Measurements from ENCODE around the gene CCDC177. TPM values are rescaled to one million over a fixed set of nuclear protein-coding genes. Genes with fewer than 3 reads are reported as not detected.
A peak's percentile ranks its signal among the peaks of the same experiment; 100 is the strongest.

CCDC177 gene
- total and polyA plus RNA-seq, 11 donors: 0.06 TPM; not detected in 10

DNA sequence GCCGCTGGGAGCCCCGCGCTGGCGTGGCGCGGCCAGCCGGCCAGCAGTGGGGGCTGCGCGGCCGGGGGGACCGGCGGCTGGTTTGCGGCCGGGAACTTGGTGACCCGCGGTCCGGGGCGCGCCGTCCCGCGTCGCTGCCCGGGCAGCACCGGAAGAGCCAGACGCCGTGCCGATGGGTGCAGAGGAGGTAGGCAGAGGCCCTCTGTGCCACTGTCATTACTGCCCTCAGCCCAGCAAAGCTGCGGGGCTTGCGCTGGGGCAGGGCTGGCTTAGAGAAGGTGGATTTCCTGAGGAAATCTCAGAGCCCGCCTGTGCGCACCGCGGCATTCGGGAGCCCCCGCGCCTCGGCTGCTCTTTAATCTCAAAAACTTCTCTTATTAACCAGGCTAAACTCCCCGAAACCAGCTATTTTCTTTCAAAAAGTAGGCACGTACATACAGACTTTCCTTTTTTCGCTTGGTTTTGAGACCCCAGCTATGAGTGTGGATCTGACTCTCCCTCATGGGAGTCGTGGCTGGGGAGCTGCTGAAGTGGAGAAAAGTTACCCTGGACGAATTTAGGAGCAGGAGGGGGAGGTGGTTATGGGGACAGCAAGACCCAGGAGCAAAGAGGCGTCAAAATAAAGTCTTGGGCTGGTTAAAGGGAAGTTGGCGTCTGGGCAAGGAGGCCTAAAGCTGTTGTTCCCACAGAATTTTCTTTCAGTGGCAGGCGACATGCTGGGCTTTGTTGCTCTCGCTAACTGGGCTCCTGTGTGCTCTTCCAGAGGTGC, 37.5 kb upstream of the CCDC177 start:
- intact Hi-C loops (cut with DNase I): loop anchor here in 8 of 10 donors (2.0 to 10.0 kb wide), 9 partner anchors 25 to 105 kb away; no protein-coding TSS in a partner anchor
- no peaks in the 10 kb centered on the region for H3K9me3 ChIP-seq
- TF ChIP-seq, protein P1, sequence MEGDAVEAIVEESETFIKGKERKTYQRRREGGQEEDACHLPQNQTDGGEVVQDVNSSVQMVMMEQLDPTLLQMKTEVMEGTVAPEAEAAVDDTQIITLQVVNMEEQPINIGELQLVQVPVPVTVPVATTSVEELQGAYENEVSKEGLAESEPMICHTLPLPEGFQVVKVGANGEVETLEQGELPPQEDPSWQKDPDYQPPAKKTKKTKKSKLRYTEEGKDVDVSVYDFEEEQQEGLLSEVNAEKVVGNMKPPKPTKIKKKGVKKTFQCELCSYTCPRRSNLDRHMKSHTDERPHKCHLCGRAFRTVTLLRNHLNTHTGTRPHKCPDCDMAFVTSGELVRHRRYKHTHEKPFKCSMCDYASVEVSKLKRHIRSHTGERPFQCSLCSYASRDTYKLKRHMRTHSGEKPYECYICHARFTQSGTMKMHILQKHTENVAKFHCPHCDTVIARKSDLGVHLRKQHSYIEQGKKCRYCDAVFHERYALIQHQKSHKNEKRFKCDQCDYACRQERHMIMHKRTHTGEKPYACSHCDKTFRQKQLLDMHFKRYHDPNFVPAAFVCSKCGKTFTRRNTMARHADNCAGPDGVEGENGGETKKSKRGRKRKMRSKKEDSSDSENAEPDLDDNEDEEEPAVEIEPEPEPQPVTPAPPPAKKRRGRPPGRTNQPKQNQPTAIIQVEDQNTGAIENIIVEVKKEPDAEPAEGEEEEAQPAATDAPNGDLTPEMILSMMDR (IDR thresholded peaks at IDR 0.05): no peak
- TF ChIP-seq POLR2A (IDR thresholded peaks at IDR 0.05): no peak
- no peaks in the 10 kb centered on the region for H3K27me3 ChIP-seq
- H3K36me3 ChIP-seq: peaks cover 0 to 6% (median 0%) of the 10 kb centered on the region in 9 donors
- H3K27ac ChIP-seq: peak overlapping the region; percentile 94 to 100 (median 98)
- ATAC-seq (peak in 3 of 4 donors; percentile 12 to 19 (median 13)), DNase-seq (peak in 4 of 5 donors; percentile 37 to 73 (median 43))
- H3K4me3 ChIP-seq: peak overlapping the region; percentile 76 to 96 (median 86)
- peaks cover 13 to 64% (median 57%) of the 10 kb centered on the region in 12 donors for H3K4me1 ChIP-seq
- 0 to 1% (median 1%) methylated on average over 26 to 47 of the region's 47 CpGs for WGBS, 4 donors

GRCh38 chr14:69611172-69612013, 36.7 kb upstream of the CCDC177 start, which contains the start of gene SUSD6:
TSS of gene SUSD6 (plus strand) at chr14:69611596. CDS start at chr14:69658593, 46,997 bp downstream.
- intact Hi-C loops (cut with DNase I): loop anchor here in 8 of 10 donors (1.0 to 10.0 kb wide), 12 partner anchors 25 to 155 kb away; partner anchors contain the start of gene SRSF5 (in 1 of the 8)

GRCh38 chr14:69610874-69611171, 36.2 kb upstream of the CCDC177 start:
- no peaks in the 10 kb centered on the region for H3K27me3 ChIP-seq
- DNase-seq: no peak
- WGBS, 4 donors: 12 to 35% (median 17%) methylated on average over 8 of the region's 8 CpGs
- TF ChIP-seq POLR2A (IDR thresholded peaks at IDR 0.05): no peak
- TF ChIP-seq, protein P1 (IDR thresholded peaks at IDR 0.05): no peak
- H3K4me1 ChIP-seq: peaks cover 1 to 55% (median 46%) of the 10 kb centered on the region in 12 donors
- H3K9me3 ChIP-seq: no peaks in the 10 kb centered on the region
- H3K4me3 ChIP-seq: peak overlapping the region; percentile 25 to 96 (median 84)
- intact Hi-C loops (cut with DNase I): loop anchor here in 8 of 10 donors (1.0 to 10.0 kb wide), 10 partner anchors 41 to 156 kb away; partner anchors contain the start of gene SRSF5 (in 1 of the 8)
- no peaks in the 10 kb centered on the region for H3K36me3 ChIP-seq
- peak in 1 of 4 donors; percentile 2 for ATAC-seq
- H3K27ac ChIP-seq: peak overlapping the region; percentile 44 to 100 (median 92)

More at GRCh38 chr14:69611172-69612013, 36.7 kb upstream of the CCDC177 start, which contains the start of gene SUSD6:
- ATAC-seq (peak; percentile 80 to 92 (median 90)), DNase-seq (peak; percentile 93 to 95 (median 94))
- H3K4me3 ChIP-seq: peak within 1 kb of the TSS; percentile 76 to 96 (median 86)
- peaks cover 5 to 60% (median 51%) of the 10 kb centered on the region in 12 donors for H3K4me1 ChIP-seq
- 0 to 2% (median 1%) methylated on average over 17 to 105 of the region's 105 CpGs for whole genome bisulfite sequencing, 4 donors
- no peaks in the 10 kb centered on the region for H3K9me3 ChIP-seq
- peaks cover 0 to under 1% (median 0%) of the 10 kb centered on the region in 9 donors for H3K36me3 ChIP-seq
- peak in 1 of 2 donors; percentile 70 for TF ChIP-seq POLR2A (IDR thresholded peaks at IDR 0.05)
- TF ChIP-seq, protein P1 (IDR thresholded peaks at IDR 0.05): no peak
- H3K27me3 ChIP-seq: no peaks in the 10 kb centered on the region
- H3K27ac ChIP-seq: peak within 1 kb of the TSS; percentile 94 to 100 (median 98)
